Measurements from ENCODE around the gene ALDH3A2.

- no peak for TF ChIP-seq EZH2 (IDR thresholded peaks at IDR 0.05; ENCODE audit: low read depth)
- TF ChIP-seq, protein P1, sequence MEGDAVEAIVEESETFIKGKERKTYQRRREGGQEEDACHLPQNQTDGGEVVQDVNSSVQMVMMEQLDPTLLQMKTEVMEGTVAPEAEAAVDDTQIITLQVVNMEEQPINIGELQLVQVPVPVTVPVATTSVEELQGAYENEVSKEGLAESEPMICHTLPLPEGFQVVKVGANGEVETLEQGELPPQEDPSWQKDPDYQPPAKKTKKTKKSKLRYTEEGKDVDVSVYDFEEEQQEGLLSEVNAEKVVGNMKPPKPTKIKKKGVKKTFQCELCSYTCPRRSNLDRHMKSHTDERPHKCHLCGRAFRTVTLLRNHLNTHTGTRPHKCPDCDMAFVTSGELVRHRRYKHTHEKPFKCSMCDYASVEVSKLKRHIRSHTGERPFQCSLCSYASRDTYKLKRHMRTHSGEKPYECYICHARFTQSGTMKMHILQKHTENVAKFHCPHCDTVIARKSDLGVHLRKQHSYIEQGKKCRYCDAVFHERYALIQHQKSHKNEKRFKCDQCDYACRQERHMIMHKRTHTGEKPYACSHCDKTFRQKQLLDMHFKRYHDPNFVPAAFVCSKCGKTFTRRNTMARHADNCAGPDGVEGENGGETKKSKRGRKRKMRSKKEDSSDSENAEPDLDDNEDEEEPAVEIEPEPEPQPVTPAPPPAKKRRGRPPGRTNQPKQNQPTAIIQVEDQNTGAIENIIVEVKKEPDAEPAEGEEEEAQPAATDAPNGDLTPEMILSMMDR (conservative IDR thresholded peaks at IDR 0.05) = no peak
Observed at GRCh38 chr17:19720210-19720475, 71.6 kb downstream of the ALDH3A2 start.
